Hepatic stellate cell (primary cell): ENCODE results near the gene WWOX.
"Not testable (repeated sequence)": the region's sequence is repeated elsewhere in the genome, so short reads cannot be mapped to it uniquely, and the experiment has no call there.

ENCODE experiments used
- DNase-seq: peaks from one replicate; pipeline ENCODE4 v3.0.0; 2011; ENCODE audit warnings: low spot score

Gene WWOX

DNA sequence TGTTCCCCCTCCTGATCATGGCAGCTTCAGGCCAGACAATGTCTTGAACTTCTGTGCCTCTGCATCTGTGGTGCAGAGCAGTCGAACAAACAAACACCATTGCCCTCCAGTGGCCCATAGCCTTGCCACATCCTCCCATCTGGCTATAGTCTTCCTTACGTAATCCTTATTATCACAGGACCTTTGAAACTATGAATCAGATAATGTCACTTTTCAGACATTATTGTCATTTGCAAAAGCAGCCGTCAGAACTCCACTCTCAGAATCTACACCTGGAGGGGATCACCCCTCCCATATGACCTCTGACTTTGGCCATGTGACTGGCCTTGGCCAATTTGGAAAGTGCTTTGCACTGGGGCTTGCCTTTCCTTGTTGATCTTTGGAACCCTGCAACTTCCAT lies 1113.8 kb downstream of the WWOX start:
- no peak for DNase-seq

DNA sequence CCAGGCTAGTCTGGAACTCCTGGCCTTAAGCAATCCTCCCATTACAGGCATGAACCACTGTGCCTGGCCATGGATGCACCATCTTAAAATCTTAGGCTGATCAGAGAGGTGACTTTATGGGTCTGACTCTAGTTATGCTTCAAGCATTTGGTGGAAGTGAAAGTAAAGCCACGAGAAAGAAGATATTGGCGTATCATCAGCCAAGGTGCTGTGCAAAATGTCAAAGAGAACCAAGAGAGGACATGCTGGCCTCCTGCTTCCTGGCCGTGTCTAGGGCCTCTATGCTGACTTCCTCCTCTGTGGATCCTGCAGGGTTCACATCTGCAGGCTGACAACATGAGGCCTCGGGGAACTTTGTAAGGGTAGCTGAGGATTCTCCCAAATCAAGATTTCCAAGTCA lies 1115.8 kb downstream of the WWOX start:
- no peak for DNase-seq

DNA sequence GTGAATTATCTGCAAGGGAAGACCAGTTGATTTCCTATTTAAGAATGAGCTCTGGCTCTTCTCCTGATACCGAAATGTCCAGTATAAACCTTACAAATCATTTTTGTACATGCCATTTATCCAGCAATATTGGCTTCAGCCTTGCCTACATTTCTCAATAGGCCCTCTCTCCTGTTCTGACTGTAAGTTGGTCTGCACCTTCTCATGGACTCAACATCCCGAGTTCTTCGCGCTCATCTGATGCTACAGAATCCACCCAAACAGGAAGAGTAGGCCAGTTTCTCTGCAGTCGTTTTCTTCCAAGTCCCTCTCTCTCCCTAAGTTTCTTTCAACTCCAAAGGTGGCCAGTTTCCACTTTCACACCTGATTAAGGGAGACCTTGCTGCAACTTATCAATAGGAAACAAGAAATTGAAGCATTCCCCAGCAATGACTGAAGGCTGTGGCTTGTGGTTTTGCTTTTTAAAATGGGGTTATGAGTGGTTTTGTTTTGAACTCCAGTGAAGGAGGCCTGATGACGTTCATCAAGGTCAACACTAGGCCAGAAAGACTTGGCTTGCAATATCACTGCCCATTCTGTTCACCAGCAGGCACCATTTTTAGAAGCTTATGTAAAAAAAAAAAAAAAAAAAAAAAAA lies 1118.0 kb downstream of the WWOX start:
- DNase-seq = no peak

DNA sequence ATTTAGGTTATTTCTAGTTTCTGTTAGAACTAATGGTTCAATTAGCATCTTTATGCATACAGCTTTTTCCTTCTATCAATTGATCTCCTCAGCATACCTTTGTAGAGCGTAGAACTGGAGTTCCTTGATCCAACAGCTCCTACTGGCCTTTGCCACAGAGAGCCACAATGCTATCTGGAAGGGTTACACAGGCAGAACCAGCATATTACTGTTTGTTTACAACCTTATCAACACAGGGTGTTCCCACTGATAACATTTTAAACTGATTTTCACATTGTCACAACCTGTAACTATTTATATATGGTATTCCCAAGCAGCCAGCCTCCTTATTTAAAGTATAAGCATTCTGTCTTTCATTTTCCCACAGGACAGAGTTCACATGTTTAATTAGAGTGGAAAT lies 1118.9 kb downstream of the WWOX start:
- DNase-seq = no peak

DNA sequence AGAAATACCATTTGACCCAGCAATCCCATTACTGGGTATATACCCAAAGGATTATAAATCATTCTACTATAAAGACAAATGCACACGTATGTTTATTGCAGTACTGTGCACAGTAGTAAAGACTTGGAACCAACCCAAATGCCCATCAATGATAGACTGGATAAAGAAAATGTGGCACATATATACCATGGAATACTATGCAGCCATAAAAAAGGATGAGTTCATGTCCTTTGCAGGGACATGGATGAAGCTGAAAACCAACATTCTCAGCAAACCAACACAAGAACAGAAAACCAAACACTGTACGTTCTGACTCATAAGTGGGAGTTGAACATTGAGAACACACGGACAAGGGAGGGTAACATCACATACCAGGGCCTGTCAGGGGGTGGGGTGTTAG lies 1126.5 kb downstream of the WWOX start:
- not testable (repeated sequence) for DNase-seq

DNA sequence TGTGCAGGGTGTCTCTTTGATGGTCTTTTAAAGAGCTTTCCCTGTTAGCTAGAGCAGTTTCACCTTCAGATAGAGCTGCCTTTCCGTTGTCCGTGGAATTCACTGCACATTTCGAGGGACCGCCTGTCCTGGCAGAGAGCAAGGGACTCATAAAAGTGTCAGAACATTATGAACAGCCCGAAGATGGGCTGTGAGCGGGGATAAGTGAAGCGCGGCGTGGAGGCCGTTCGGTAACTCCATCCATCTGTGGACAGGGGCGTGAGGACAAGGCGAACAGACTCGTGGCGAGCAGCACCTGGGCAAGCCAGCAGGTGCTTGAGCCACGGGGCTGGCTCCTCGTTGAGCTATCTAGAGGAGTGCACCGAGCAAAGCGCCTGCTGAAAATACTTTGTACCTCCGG lies 1129.9 kb downstream of the WWOX start:
- no peak for DNase-seq

DNA sequence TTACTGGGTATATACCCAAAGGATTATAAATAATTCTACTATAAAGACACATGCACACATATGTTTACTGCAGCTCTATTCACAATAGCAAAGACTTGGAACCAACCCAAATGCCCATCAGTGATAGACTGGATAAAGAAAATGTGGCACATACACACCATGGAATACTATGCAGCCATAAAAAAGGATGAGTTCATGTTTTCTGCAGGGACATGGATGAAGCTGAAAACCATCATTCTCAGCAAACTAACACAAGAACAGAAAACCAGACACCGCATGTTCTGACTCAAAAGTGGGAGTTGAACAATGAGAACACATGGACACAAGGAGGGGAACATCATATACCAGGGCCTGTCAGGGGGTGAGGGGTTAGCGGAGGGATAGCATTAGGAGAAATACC lies 1146.2 kb downstream of the WWOX start:
- not testable (repeated sequence) for DNase-seq

DNA sequence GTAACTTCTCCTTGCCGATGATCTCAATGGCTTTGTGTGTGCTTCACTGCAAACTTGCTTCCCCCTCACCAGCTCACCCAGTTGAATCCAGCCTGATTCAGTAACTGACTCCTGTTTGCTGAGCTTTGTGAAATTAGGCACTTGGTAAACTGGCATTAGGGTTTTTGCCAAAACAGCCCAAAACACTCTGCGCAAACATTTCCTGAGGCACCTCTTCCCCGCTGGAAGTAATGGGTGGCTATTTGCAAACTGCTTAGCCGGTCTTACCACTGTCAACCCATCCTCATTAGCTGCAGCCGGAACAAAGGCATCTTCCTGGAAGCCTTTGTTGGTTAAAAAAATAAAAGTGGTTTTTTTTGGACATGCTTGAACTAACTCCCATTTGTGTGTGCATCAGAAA lies 1147.9 kb downstream of the WWOX start:
- DNase-seq = no peak

DNA sequence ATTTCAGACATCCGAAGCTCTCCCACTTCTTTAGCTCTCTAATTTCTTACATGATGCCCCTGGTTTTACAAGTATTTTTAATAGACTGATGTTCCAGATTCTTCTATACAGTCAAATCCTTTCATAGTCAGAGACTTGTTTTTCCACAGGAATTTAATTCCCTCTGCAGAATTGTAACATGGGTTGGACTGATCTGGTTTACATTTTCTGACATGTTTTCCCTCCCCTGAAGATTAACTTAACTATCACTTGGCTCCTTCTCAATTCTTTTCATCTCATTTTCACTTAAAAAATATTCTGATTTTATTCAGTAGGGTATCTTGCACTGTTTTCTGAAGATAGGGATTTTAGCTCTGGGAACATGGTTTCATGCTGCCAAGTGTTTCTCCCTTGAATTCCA lies 1148.9 kb downstream of the WWOX start:
- DNase-seq = no peak

DNA sequence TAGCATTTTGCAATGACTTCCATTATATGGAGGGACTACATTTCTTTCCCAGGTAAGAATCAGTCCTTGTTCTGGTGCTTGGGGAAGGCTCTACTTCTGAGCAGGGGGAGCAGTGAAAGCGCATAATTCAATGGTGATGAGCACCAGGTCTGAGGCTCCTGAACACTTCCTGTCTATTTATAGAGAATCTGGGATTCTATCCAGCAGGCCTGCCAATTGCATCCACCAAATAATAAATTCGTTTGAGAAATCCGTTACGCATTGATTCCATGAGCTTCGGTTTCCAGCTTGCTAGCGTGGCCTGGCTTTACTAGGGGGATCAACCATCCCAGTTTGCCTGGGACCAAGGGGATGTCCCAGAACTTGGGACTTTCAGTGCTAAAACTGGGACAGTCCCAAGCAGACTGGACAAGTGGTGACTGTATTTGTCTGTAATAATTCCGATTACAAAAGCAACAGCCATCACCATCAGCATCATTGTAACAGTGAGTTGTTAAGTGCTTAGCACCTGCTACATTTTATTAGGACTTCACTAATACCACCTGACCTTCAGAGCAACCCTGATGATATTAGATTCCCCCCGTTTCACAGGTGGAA lies 1151.1 kb downstream of the WWOX start:
- no peak for DNase-seq

DNA sequence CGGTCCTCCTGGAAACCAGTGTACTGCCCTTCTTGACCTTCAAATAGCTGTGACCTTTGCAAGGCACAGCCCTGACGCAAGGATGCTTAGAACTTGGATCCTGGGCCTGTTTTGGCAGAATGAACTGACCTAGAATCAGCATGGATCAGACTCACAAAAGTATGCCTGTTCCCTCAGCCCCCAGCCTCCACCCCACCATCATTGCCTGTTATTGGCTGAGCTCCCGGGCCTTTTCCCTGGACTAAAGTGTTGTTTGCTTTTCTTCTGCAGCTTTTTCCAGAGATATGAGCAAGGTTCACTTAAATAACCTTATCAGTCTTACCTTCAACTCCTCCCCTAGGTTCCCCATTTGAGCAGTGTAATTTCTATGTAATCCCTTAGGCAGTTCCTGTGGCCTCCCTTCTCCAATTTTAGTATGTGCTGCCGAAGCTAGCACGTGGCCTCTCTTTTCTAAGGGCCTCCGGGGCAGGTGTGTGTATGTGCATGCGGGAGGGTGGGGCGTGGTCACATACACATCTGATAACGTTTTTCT lies 1153.7 kb downstream of the WWOX start:
- DNase-seq = no peak

DNA sequence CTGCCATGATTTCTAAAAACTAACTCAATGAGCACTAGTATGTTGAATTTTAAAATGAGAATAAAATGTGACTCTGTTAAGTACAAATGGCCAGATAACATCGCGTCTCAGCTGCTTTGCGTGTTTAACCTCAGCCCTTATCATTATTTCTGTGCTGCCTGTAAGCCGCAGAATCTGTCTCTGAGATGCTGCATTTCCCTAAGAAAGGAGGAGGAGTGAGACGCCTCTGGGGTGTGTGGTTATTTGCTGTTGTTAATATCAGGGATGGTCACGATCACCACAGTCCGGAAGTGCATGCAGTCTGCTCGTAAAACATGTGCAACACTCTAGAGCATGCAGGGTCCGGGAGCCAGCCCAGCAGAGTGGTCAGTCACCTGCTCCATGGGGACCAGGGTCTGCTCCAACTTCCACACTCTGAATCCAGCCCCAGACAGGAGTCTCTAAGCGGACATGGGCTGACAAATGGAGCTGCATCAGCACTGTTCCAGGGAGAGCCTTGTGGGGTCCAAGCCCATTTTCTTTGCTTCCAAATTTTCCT lies 1158.6 kb downstream of the WWOX start:
- DNase-seq = no peak

DNA sequence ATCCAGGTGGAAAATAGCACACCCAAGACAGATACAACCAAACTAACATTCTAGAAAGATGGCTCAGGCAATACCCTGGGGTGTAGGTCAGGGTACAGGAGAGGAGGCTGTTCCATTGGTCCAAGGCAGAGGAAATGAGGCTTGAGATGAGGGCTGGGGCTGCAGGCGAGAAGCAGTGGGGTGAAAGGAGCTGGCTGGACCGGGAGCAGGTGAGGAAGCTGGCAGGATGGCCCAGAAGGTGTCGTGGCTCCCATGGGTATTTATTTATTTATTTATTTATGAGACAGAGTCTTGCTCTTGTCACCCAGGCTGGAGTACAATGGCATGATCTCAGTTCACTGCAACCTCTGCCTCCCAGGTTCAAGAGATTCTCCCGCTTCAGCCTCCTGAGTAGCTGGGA lies 1161.4 kb downstream of the WWOX start:
- DNase-seq = not testable (repeated sequence)

DNA sequence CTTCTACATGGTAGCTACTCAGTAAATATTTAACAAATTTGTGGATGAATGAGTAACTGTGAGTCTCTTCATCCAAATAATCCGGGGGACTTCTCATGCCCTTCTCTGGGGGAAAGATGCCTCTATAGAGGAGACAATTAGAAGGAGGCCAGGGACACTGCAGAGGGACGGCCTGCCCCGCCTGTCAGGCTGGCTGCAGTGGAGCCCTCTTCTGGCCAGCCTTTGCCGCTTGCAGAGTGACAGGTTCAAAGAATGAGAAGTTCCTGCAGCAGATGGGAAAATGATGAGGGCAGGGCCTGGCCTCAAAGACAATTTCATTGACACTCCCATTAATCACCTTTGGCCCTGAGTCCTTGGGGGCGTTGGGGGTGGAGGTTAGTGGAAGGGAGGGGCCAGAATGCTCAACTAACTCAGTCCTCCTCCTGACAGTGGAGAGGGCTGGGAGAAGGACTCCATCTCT lies 1162.1 kb downstream of the WWOX start:
- no peak for DNase-seq

DNA sequence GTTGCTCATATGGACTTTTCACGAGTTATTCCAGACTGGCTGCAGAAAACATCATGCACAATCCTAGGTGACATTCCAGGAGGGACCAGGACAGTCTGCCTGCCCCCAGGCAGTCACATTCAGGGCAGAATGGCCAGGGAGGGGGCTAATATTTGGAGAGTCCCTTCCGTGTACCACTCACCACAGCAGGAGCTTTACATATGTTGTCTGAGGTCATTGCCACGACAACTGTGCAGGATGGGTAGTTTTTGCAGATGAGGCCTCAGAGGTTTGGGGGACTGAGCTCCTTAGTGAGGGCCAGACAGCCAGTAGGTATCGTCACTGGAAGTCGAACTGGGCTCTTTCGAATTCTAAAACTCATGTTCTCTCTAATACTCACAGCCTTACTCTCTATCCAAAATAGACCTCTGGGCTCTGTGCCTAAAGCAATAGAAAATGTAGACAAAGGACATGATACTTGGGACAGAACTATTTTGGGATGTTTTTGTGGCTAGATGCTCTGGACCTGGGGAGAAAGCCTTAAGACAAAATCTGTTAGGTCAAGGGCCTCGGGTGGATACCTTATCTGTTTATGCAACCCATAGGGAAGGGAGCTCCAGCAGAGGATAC lies 1162.6 kb downstream of the WWOX start:
- DNase-seq = no peak
